GM23338 (cell line): Measurements from ENCODE around the gene DTL. TPM values are rescaled to one million over a fixed set of nuclear protein-coding genes. Genes with fewer than 3 reads are reported as not detected.

Source experiments
- ATAC-seq: fragments of 200-7000 bp; cut with Tn5 transposase; 3 replicates; pipeline ENCODE4 v1.9.1; 2020
- DNase-seq: peaks from one replicate; pipeline ENCODE4 v3.0.0-alpha.2; 2015; ENCODE audit warnings: low spot score
- H2AFZ ChIP-seq: fragments of 200-600 bp; sonication (generic); 2 replicates; pipeline ENCODE4 v1.8.0; 2016; ENCODE audit warnings: antibody characterized with exemption, mild to moderate bottlenecking, moderate library complexity
- H3F3A ChIP-seq: fragments of 200-600 bp; sonication (generic); replicated peaks from 2 replicates; pipeline ENCODE4 v1.8.0; 2017; ENCODE audit warnings: antibody characterized with exemption, mixed run types, low read depth
- H3K27ac ChIP-seq: fragments of 200-600 bp; sonication (generic); 2 replicates; pipeline ENCODE4 v1.6.1; 2016; ENCODE audit warnings: low read depth
- H3K27me3 ChIP-seq: fragments of 200-600 bp; sonication (generic); 2 replicates; pipeline ENCODE4 v1.8.0; 2016; ENCODE audit warnings: mild to moderate bottlenecking, mixed run types, moderate library complexity; ENCODE audit not compliant: insufficient read depth
- H3K36me3 ChIP-seq: fragments of 200-600 bp; sonication (generic); 2 replicates; pipeline ENCODE4 v1.8.0; 2016; ENCODE audit warnings: mild to moderate bottlenecking; ENCODE audit not compliant: insufficient read depth
- H3K4me1 ChIP-seq: fragments of 200-600 bp; sonication (generic); 2 replicates; pipeline ENCODE4 v1.8.0; 2016; ENCODE audit warnings: mild to moderate bottlenecking, moderate library complexity; ENCODE audit not compliant: insufficient read depth
- H3K4me2 ChIP-seq: fragments of 200-600 bp; sonication (generic); 2 replicates; pipeline ENCODE4 v1.7.1; 2017; ENCODE audit warnings: mixed run types
- H3K4me3 ChIP-seq: fragments of 200-600 bp; sonication (generic); 2 replicates; pipeline ENCODE4 v1.6.1; 2016; ENCODE audit warnings: mixed run types
- H3K79me2 ChIP-seq: fragments of 200-600 bp; sonication (generic); replicated peaks from 2 replicates; pipeline ENCODE4 v1.8.0; 2017; ENCODE audit warnings: mild to moderate bottlenecking; ENCODE audit not compliant: insufficient read depth
- H3K9me2 ChIP-seq: fragments of 200-600 bp; sonication (generic); 2 replicates; pipeline ENCODE4 v1.8.0; 2017; ENCODE audit not compliant: insufficient read depth
- H4K20me1 ChIP-seq: fragments of 200-600 bp; sonication (generic); replicated peaks from 2 replicates; pipeline ENCODE4 v1.8.0; 2017; ENCODE audit warnings: mild to moderate bottlenecking; ENCODE audit not compliant: insufficient read depth
- H3K27ac Mint-ChIP-seq: 2 replicates; pipeline ENCODE4 v1.8.0; 2020; ENCODE audit warnings: inconsistent platforms, mild to moderate bottlenecking, moderate library complexity, mixed read lengths
- H3K27me3 Mint-ChIP-seq: 3 replicates; pipeline ENCODE4 v1.8.0; 2022; ENCODE audit warnings: low read depth, mild to moderate bottlenecking, moderate library complexity, mixed read lengths, inconsistent platforms; ENCODE audit not compliant: insufficient read depth, poor library complexity
- H3K36me3 Mint-ChIP-seq: 3 replicates; pipeline ENCODE4 v1.8.0; 2021; ENCODE audit warnings: low read depth, mild to moderate bottlenecking, inconsistent platforms, moderate library complexity, mixed read lengths
- H3K4me1 Mint-ChIP-seq: 3 replicates; pipeline ENCODE4 v1.8.0; 2020; ENCODE audit warnings: mild to moderate bottlenecking, inconsistent platforms, mixed read lengths
- H3K4me3 Mint-ChIP-seq: 3 replicates; pipeline ENCODE4 v1.8.0; 2021; ENCODE audit warnings: moderate library complexity, mild to moderate bottlenecking, inconsistent platforms, mixed read lengths
- H3K9me3 Mint-ChIP-seq: 3 replicates; pipeline ENCODE4 v1.8.0; 2020; ENCODE audit warnings: moderate library complexity, mild to moderate bottlenecking, inconsistent platforms, mixed read lengths
- CREB1 ChIP-seq: fragments of 250-450 bp; sonication (Bioruptor Pico); IDR thresholded peaks from 2 replicates; pipeline ENCODE4 v1.5.0; 2020; ENCODE audit warnings: low read depth, mild to moderate bottlenecking, moderate library complexity
- CTCF ChIP-seq, 2 experiments: fragments of 200-600 bp in 1 of 2; sonication (generic) in 1 of 2; conservative IDR thresholded peaks; 2 replicates each; pipeline versions ENCODE4 v1.5.1 to v1.6.1; 2016 to 2017; ENCODE audit warnings: antibody characterized with exemption in 2 of 2, low read depth in 2 of 2, mild to moderate bottlenecking in 2 of 2, moderate library complexity in 1 of 2
- EZH2 ChIP-seq: fragments of 200-600 bp; sonication (generic); IDR thresholded peaks from one replicate; pipeline ENCODE4 v1.8.0; 2017; ENCODE audit warnings: antibody characterized with exemption, mild to moderate bottlenecking, low read depth; ENCODE audit not compliant: unreplicated experiment
- NANOG ChIP-seq: IDR thresholded peaks from 2 replicates; pipeline ENCODE4 v1.6.1; 2016; ENCODE audit warnings: antibody characterized with exemption, borderline replicate concordance
- REST ChIP-seq: IDR thresholded peaks from one replicate; pipeline ENCODE4 v1.6.1; 2018; ENCODE audit warnings: antibody characterized with exemption; ENCODE audit not compliant: unreplicated experiment
- STAT1 ChIP-seq: IDR thresholded peaks from one replicate; pipeline ENCODE4 v1.6.1; 2016; ENCODE audit warnings: antibody characterized with exemption; ENCODE audit not compliant: unreplicated experiment
- ZNF114 ChIP-seq: fragments of 250-450 bp; sonication (Bioruptor Pico); IDR thresholded peaks from 2 replicates; pipeline ENCODE4 v1.5.0; 2020; ENCODE audit warnings: mild to moderate bottlenecking, moderate library complexity
- ZNF331 ChIP-seq: fragments of 250-450 bp; sonication (Bioruptor Pico); IDR thresholded peaks from 2 replicates; pipeline ENCODE4 v1.5.0; 2020; ENCODE audit warnings: low read depth, mild to moderate bottlenecking, moderate library complexity
- ZNF462 ChIP-seq: fragments of 250-450 bp; sonication (Bioruptor Pico); IDR thresholded peaks from 2 replicates; pipeline ENCODE4 v1.5.0; 2020; ENCODE audit warnings: mild to moderate bottlenecking, moderate library complexity
- polyA plus RNA-seq: library from polyadenylated mRNA; unstranded; fragments of >200 nt; fragmentation: Nextera tagmentation; extraction: Ambion mirVana; gene quantifications from 2 replicates; pipeline ENCODE4 v1.2.1, GENCODE V29; 2016
- total RNA-seq: library from RNA; depleted of rRNA; stranded (reverse); fragments of >200 nt; shearing (Covaris generic); gene quantifications from 2 replicates; pipeline ENCODE4 v1.2.3, GENCODE V29; 2014

The DTL gene
- total and polyA plus RNA-seq, 2 experiments from 2014 or later: 26.5 to 58.8 TPM

GRCh38 chr1:212121779-212122178 lies 86.2 kb downstream of the DTL start (continued):
- TF ChIP-seq CTCF (conservative IDR thresholded peaks at IDR 0.05; ENCODE audit: low read depth in 2 of 2): no peak
- no peak for TF ChIP-seq ZNF114 (CRISPR knock-in tag)
- no peak for TF ChIP-seq EZH2
- no peak for TF ChIP-seq NANOG
- no peak for TF ChIP-seq STAT1
- TF ChIP-seq REST: no peak
- no peak for TF ChIP-seq CREB1
- no peak for TF ChIP-seq ZNF331 (CRISPR knock-in tag)

- Histone ChIP-seq H3K36me3 (no peaks in the 10 kb centered on the region), H3F3A (peaks cover 4% of the 10 kb centered on the region; the same call in 1 of the 2 replicates), H2AFZ (no peak overlapping the region), H3K79me2 (no peaks in the 10 kb centered on the region), H3K4me2 (no peak overlapping the region), H3K9me2 (no peaks in the 10 kb centered on the region), H4K20me1 (no peaks in the 10 kb centered on the region; the same call in 1 of the 2 replicates), H3K27ac (no peak overlapping the region), H3K4me3 (no peak overlapping the region), H3K4me1 (peaks cover 10% of the 10 kb centered on the region), H3K27me3 (no peaks in the 10 kb centered on the region)
- no peak for ATAC-seq
- Mint-ChIP-seq H3K27ac (no peak overlapping the region), H3K4me3 (no peak overlapping the region), H3K4me1 (peaks cover 16% of the 10 kb centered on the region), H3K36me3 (no peaks in the 10 kb centered on the region), H3K9me3 (no peaks in the 10 kb centered on the region), H3K27me3 (peaks cover 8% of the 10 kb centered on the region)
- DNase-seq: no peak
- TF ChIP-seq STAT1: no peak
- no peak for TF ChIP-seq ZNF462 (CRISPR knock-in tag)
- TF ChIP-seq ZNF331 (CRISPR knock-in tag): no peak
- TF ChIP-seq NANOG: no peak
- no peak for TF ChIP-seq CTCF (conservative IDR thresholded peaks at IDR 0.05; ENCODE audit: low read depth in 2 of 2)
These were observed 89.4 kb downstream of the DTL start for GRCh38 chr1:212124690-212125582.
